GM23248 (cell line): ENCODE data around the gene SYNDIG1. TPM values are rescaled to one million over a fixed set of nuclear protein-coding genes. Genes with fewer than 3 reads are reported as not detected.

Experiments used
- DNase-seq: peaks from one replicate; pipeline ENCODE4 v3.0.0-alpha.2; 2015
- H2AFZ ChIP-seq: fragments of 200-600 bp; sonication (generic); 2 replicates; pipeline ENCODE4 v1.6.1; 2016; ENCODE audit warnings: antibody characterized with exemption
- H3F3A ChIP-seq: fragments of 200-600 bp; sonication (generic); 2 replicates; pipeline ENCODE4 v1.6.1; 2016; ENCODE audit warnings: mild to moderate bottlenecking, antibody characterized with exemption, mixed run types; ENCODE audit not compliant: insufficient read depth
- H3K27ac ChIP-seq: fragments of 200-600 bp; sonication (generic); 2 replicates; pipeline ENCODE4 v1.5.1; 2016; ENCODE audit warnings: mild to moderate bottlenecking
- H3K27me3 ChIP-seq: fragments of 200-600 bp; sonication (generic); replicated peaks from 2 replicates; pipeline ENCODE4 v1.6.1; 2016; ENCODE audit warnings: mild to moderate bottlenecking; ENCODE audit not compliant: insufficient read depth
- H3K36me3 ChIP-seq: fragments of 200-600 bp; sonication (generic); 2 replicates; pipeline ENCODE4 v1.6.1; 2016; ENCODE audit warnings: low read depth, mild to moderate bottlenecking
- H3K4me1 ChIP-seq: fragments of 200-600 bp; sonication (generic); 2 replicates; pipeline ENCODE4 v1.6.1; 2016; ENCODE audit warnings: mild to moderate bottlenecking; ENCODE audit not compliant: insufficient read depth
- H3K4me2 ChIP-seq: fragments of 200-600 bp; sonication (generic); one replicate; pipeline ENCODE4 v1.6.1; 2016; ENCODE audit warnings: mild to moderate bottlenecking; ENCODE audit not compliant: unreplicated experiment
- H3K4me3 ChIP-seq: fragments of 200-600 bp; sonication (generic); 2 replicates; pipeline ENCODE4 v1.5.1; 2016; ENCODE audit warnings: mild to moderate bottlenecking
- H3K79me2 ChIP-seq: fragments of 200-600 bp; sonication (generic); 2 replicates; pipeline ENCODE4 v1.6.1; 2016; ENCODE audit warnings: mild to moderate bottlenecking; ENCODE audit not compliant: insufficient read depth
- H3K9ac ChIP-seq: fragments of 200-600 bp; sonication (generic); 2 replicates; pipeline ENCODE4 v1.6.1; 2016; ENCODE audit warnings: mild to moderate bottlenecking
- H3K9me2 ChIP-seq: fragments of 200-600 bp; sonication (generic); 2 replicates; pipeline ENCODE4 v1.6.1; 2016; ENCODE audit warnings: mixed run types, mild to moderate bottlenecking, moderate library complexity; ENCODE audit not compliant: insufficient read depth
- H3K9me3 ChIP-seq: fragments of 200-600 bp; sonication (generic); one replicate; pipeline ENCODE4 v1.6.1; 2017; ENCODE audit warnings: low read depth
- H4K20me1 ChIP-seq: fragments of 200-600 bp; sonication (generic); 2 replicates; pipeline ENCODE4 v1.6.0; 2016; ENCODE audit not compliant: insufficient read depth
- EZH2 ChIP-seq: fragments of 200-600 bp; sonication (generic); IDR thresholded peaks from 2 replicates; pipeline ENCODE4 v1.6.1; 2018; ENCODE audit warnings: antibody characterized with exemption, mild to moderate bottlenecking; ENCODE audit not compliant: insufficient read depth, poor library complexity, severe bottlenecking
- EZH2phosphoT487 ChIP-seq: fragments of 200-600 bp; sonication (generic); IDR thresholded peaks from 2 replicates; pipeline ENCODE4 v1.6.1; 2018; ENCODE audit warnings: antibody characterized with exemption, moderate library complexity, mild to moderate bottlenecking, low read depth; ENCODE audit not compliant: insufficient read depth
- WGBS, 2 experiments: methylation state at CpG; one replicate each; pipeline ENCODE4 v1.1.6; 2015 to 2017; ENCODE audit warnings: low lambda C conversion rate in 2 of 2, low coverage in 1 of 2; ENCODE audit errors: missing lambda C conversion rate in 2 of 2; 5-methylcytosine and 5-hydroxymethylcytosine counted together
- in situ Hi-C: fragments of 300-500 bp; cut with MboI; formaldehyde crosslinking; loops from 2 replicates; pipeline ENCODE4 v1.15.0; 2020
- polyA plus RNA-seq: library from polyadenylated mRNA; unstranded; fragments of >200 nt; fragmentation: Nextera tagmentation; extraction: Ambion mirVana; gene quantifications from 2 replicates; pipeline ENCODE4 v1.2.1, GENCODE V29; 2016
- total RNA-seq: library from RNA; depleted of rRNA; stranded (reverse); fragments of >200 nt; shearing (Covaris generic); gene quantifications from 2 replicates; pipeline ENCODE4 v1.2.3, GENCODE V29; 2014

Gene SYNDIG1
- total and polyA plus RNA-seq, 2 experiments from 2014 or later, result 1.6 to 2.6 TPM

DNA sequence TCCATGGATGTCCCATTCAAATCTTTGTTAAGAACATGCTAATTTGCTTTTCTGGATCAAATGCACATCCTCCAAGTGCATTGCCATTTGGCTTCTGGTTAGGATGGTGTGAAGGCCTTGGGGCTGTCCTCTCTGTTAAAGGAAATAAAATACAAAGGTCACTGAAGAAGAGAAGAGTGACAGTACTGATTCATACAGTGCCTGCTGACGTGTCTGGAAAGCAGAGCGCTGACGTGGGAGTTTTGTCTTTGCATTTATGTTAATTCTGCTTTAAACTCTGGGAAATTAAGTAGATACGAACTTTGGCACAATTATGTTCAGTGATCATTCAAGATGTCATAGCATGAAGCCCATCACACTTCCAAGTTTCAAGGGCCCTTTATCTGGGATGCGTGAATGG is 33.2 kb downstream of the SYNDIG1 start:
- 31 to 33% methylated on average over 5 of the region's 5 CpGs for WGBS, 2 experiments
- peak overlapping the region; percentile 40 for H3K4me2 ChIP-seq
- H2AFZ ChIP-seq, result peak overlapping the region; percentile 4; the same call in 1 of the 2 replicates

DNA sequence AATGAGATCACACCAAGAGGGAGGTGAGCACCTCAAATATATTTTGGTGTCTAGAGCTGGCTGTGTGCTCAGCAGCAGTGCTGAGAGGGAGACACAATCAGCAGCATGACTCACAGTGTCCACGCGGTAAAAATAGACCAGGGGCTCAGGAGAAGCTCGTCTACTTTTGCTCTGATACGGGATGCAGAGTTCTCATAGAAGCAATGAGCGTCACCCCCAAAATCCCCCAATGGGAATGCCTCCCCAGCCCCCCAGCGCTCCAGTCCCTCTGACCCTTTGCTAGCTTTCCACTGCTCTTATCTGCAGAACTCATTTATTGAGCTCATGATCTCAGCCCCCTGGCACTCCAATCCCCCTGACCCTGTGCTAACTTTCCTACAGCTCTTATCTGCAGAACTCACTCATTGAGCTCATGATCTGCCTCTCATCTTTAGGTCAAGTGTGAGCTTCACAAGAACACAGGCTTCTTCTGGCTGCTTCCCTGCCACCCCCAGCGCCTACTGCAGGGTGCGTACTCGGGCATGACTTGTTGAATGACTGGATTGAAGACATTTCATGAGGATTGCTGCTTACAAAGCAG is 34.0 kb downstream of the SYNDIG1 start:
- Histone ChIP-seq H3K9me2 (no peaks in the 10 kb centered on the region), H3K4me3 (no peak overlapping the region), H3K27ac (peak overlapping the region; percentile 96), H3K4me1 (peaks cover 17% of the 10 kb centered on the region), H2AFZ (no peak overlapping the region), H3K9me3 (no peaks in the 10 kb centered on the region), H3F3A (peaks cover 23% of the 10 kb centered on the region), H3K4me2 (peak overlapping the region; percentile 40), H4K20me1 (no peaks in the 10 kb centered on the region), H3K9ac (peak overlapping the region; percentile 76), H3K79me2 (no peaks in the 10 kb centered on the region), H3K36me3 (no peaks in the 10 kb centered on the region), H3K27me3 (no peaks in the 10 kb centered on the region)
- peak; percentile 86 for DNase-seq
- in situ Hi-C loops, result no loop called here
- TF ChIP-seq EZH2 (no peak), EZH2phosphoT487 (no peak)
- 48% methylated on average over 9 of the region's 9 CpGs for WGBS, 2 experiments

More for the DNA sequence above, 33.2 kb downstream of the SYNDIG1 start:
- no peaks in the 10 kb centered on the region for H3K79me2 ChIP-seq
- no peaks in the 10 kb centered on the region for H3K36me3 ChIP-seq
- no peaks in the 10 kb centered on the region for H3K27me3 ChIP-seq
- peaks cover 23% of the 10 kb centered on the region for H3F3A ChIP-seq
- H3K4me1 ChIP-seq, result peaks cover 17% of the 10 kb centered on the region
- H3K9me2 ChIP-seq, result no peaks in the 10 kb centered on the region
- H3K9me3 ChIP-seq, result no peaks in the 10 kb centered on the region
- TF ChIP-seq EZH2phosphoT487 (no peak), EZH2 (no peak)
- H3K4me3 ChIP-seq, result no peak overlapping the region
- peak; percentile 79 for DNase-seq
- H3K27ac ChIP-seq, result peak overlapping the region; percentile 96
- in situ Hi-C loops, result no loop called here
- peak overlapping the region; percentile 76 for H3K9ac ChIP-seq
- no peaks in the 10 kb centered on the region for H4K20me1 ChIP-seq

DNA sequence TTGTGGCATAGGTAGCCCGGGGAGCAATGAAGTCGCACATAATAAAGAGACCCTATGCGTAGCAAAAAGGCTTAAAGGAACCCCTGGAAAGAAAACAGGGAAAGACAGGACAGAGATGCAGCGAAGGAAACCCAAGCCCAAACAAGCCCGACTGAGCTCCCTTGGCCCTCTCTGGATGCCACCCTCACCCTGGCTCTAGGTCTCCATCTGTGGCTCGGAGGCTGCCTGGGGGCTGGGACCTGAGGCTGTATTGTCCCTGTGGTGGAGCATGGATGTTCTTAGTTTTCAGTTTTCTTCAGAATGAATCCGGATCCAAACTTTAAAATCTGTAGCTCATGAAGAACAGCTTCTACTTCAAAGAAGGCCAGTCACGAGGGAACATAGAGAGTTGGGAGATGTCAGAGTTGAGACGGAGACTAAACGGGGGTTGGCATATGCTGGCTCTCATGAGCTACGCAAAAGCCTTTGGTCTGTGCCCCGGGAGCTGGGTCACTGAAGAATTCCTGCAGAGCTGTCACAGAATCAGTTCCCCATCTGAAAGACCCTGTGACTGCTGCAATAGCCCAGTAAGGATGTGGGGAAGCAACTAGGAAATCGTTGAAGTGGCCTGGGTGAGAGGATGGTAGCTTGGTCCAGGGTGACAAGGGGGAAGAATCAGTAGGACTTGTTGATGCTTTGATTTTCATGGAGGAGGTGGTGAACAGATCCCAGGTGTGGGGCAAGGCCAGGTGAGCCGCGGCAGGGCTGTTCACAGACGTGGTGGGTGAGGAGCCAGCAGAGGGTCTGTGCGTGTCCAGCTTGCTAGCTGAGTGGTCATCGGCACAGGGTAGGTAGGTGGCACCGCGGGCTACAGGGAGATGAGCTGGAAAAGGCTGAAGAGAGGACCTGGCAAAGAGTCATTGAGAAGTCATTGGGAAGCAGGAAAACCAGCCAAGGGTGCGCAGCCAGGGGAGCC is 35.2 kb downstream of the SYNDIG1 start:
- no peak overlapping the region for H3K27ac ChIP-seq
- no peak overlapping the region for H2AFZ ChIP-seq
- no peaks in the 10 kb centered on the region for H3K9me2 ChIP-seq
- TF ChIP-seq EZH2phosphoT487 (no peak), EZH2 (no peak)
- no peak overlapping the region for H3K9ac ChIP-seq
- no peak overlapping the region for H3K4me2 ChIP-seq
- H3K9me3 ChIP-seq, result no peaks in the 10 kb centered on the region
- peaks cover 23% of the 10 kb centered on the region for H3F3A ChIP-seq
- H3K4me1 ChIP-seq, result peaks cover 17% of the 10 kb centered on the region
- H3K36me3 ChIP-seq, result no peaks in the 10 kb centered on the region
- H3K79me2 ChIP-seq, result no peaks in the 10 kb centered on the region
- WGBS, 2 experiments, result 89 to 94% methylated on average over 21 of the region's 21 CpGs
- no peaks in the 10 kb centered on the region for H3K27me3 ChIP-seq
- no peak overlapping the region for H3K4me3 ChIP-seq
- in situ Hi-C loops, result no loop called here
- H4K20me1 ChIP-seq, result no peaks in the 10 kb centered on the region
- no peak for DNase-seq

DNA sequence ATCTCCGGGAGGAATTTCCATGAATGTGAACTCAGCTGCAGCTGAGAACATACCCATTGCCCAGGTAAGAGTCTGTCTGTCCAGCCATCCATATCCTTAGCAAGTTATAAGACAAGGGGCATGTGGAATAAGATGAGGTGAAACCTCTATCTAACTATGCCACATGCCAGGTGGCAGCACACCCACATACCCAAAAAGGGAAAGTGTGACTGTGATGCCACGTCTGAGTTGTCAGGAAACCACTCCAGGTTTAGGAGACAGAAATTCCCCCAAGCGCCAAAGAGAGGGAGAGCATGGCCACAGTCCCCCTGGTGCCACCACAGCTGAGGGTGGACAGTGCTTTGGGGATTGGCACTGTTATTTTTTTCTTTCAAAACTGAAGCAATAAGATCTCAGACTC is 36.7 kb downstream of the SYNDIG1 start:
- no peaks in the 10 kb centered on the region for H3K27me3 ChIP-seq
- peaks cover 17% of the 10 kb centered on the region for H3K4me1 ChIP-seq
- H3K9me3 ChIP-seq, result no peaks in the 10 kb centered on the region
- no peaks in the 10 kb centered on the region for H3K79me2 ChIP-seq
- H3K27ac ChIP-seq, result no peak overlapping the region
- H3K9me2 ChIP-seq, result no peaks in the 10 kb centered on the region
- no peaks in the 10 kb centered on the region for H3K36me3 ChIP-seq
- DNase-seq, result no peak
- TF ChIP-seq EZH2, result no peak
- H3K9ac ChIP-seq, result no peak overlapping the region
- no peaks in the 10 kb centered on the region for H4K20me1 ChIP-seq
- WGBS, 2 experiments, result 67 to 70% methylated on average over 3 of the region's 3 CpGs
- in situ Hi-C loops, result no loop called here
- peaks cover 23% of the 10 kb centered on the region for H3F3A ChIP-seq
- no peak overlapping the region for H2AFZ ChIP-seq
- H3K4me3 ChIP-seq, result no peak overlapping the region
- no peak overlapping the region for H3K4me2 ChIP-seq
